Activated CD8-positive, alpha-beta memory T cell treated with anti-CD3 and anti-CD28 coated beads, Interleukin-2, amount 50 U/mL, for 48 hours (primary cell): ENCODE results near the gene THSD4.
A peak's percentile ranks its signal among the peaks of the same experiment; 100 is the strongest.

Source experiments
- DNase-seq: peaks from one replicate; pipeline ENCODE4 v3.0.0-alpha.2; 2020

The THSD4 gene

DNA sequence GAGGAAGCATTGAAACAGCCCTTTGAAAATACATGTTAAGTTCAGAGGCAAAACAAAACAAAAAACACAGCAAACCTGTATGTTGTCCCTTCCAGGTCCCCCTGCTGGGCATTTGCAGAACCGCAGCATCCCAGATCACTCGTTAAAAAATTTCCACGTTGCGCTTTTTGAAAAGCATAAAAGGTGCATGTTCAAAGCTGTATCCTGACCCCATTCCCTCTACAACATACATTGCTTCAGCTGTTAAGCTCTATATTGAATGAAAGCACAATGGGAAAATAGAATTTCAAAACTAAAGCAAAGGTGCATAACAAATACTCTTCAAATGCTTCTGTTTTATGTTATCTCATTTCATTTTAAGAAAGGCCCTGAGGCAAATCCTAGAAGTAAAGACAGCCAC lies 328.3 kb downstream of the THSD4 start:
- peak; percentile 71 for DNase-seq

GRCh38 chr15:71444032-71444810 lies 328.9 kb downstream of the THSD4 start:
- no peak for DNase-seq

GRCh38 chr15:71444866-71445590 lies 329.8 kb downstream of the THSD4 start:
- no peak for DNase-seq

DNA sequence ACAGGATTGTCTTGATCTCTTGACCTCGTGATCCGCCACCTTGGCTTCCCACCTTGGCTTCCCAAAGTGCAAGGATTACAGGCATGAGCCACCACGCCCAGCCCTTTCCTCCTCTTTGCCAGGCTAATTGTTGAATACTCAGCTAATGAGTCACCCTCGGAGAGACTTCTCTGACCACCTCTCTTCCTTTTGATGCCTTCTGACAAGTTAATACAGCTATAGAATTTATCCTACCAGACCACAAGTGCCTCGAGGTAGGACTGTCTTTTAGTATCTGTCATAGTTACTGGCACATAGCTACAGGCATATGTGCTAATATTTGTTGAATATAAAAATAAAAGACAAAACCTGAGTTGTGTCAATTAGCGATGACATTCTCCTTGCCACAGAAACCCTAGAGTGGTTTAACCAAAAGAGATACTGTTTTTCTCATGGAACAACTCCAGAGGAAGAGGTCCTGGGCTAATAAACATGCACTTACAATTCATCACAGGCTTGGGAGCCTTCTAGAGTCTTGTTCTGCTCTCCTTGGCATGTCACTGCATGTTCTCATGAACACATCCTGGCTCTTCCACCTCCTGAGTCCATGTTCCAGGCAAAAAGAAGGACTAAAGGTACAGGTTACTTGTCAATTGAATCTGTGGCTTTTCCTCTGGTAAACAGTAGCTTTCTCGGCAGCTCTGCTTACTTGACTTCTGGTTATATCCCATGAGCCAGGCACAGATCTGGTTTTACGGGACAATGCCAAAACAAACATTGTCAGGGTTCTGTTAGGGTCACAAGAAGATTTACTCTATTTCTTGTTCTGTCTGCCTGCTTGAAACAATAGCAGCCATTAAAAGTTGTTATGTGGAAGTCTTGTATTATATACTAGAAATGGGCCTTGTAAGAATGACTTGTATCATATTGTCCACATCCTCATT lies 332.3 kb downstream of the THSD4 start:
- DNase-seq, result no peak

GRCh38 chr15:71448688-71449114 lies 333.4 kb downstream of the THSD4 start:
- DNase-seq, result no peak

DNA sequence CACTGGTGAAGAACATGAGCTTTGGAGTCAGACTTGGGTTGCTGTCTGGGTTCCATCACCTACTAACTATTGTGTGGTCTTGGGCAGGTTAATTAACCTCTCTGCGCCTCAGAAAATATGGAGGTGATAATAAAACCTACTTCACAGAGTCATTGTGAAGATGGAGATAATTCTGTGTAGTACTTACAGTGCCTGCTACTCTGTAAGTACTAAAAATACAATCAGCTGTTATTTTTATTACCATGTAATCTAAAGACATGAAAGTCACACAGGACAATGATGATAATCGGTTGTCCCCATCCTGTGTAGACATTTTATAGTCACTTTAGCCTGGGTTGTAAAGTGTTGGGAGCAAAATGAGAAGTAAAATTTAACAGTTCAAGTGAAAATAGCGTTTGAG lies 334.1 kb downstream of the THSD4 start:
- no peak for DNase-seq

DNA sequence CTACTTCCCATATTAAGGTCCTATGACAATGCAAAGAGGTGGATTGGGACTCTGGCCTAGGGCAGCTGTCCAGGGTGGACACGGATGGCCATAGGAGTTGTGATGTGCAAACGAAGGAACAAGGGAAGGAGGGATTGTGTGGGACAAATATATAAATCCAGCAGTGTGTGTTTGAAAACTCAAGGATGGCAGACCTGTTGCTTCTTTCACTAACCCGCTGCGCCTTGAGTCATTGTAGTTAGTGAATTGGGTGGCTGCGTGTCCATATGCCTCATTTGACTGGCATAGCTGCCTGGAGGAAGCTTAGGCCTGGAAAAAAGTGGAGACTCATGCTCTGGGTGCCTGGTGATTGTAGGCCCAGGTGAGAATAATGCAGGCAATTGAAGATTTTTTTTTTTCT lies 334.7 kb downstream of the THSD4 start:
- no peak for DNase-seq

DNA sequence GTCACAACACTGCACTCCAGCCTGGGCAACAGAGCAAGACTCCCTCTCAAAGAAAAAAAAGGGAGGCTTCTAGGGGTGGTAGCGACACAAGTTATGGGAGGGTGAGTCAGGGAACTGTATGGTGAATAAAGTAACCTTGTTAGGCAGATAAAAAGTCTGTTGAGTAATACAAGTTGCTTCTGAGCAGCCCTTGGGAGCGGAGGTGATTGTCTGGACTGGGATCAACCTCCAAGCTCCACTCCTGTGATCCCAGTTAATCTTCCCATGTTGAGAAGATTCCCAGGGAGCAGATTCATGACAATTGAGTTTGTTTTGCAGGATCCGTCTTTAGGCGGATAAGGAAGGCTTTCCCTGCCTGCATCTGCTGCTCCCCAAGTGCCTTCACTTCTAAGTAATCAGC lies 335.9 kb downstream of the THSD4 start:
- no peak for DNase-seq

DNA sequence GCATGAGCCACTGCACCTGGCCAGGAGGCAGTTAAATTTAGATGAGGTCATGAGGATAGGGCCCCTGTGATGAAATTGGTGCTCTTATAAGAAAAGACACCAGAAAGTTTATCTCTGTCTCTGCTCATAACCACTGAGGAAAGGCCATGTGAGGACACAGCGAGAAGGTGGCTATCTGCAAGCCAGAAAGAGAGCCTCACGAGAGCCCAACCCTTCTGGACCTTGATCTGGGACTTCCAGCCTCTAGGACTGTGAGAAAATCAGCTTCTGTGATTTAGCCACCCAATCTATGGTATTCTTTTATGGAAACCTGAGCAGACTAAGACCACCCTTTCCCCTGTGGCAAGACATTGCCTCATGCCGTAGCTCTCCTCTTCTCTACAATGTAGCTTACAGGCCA lies 337.6 kb downstream of the THSD4 start:
- DNase-seq, result no peak

GRCh38 chr15:71454462-71454996 lies 339.3 kb downstream of the THSD4 start:
- no peak for DNase-seq

DNA sequence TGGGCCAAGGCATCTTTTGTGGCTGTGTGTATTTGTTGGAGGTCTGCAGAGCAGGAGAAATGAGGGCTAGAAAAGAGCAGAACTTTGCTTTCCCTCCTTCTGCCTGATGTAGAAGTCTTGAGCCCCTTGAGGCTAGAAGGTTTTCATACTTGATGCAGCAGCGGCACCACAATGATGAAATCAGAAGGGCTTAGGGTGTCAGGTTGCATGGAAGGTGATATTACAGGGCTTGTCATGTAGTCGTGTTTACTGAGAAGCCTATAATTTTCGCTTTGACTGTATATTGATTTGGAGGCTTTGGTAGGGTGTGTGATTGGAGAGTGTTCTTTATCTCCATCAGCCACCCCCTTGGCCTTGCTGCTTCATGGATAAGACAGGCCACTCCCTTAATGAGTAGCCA lies 339.8 kb downstream of the THSD4 start:
- DNase-seq, result no peak

DNA sequence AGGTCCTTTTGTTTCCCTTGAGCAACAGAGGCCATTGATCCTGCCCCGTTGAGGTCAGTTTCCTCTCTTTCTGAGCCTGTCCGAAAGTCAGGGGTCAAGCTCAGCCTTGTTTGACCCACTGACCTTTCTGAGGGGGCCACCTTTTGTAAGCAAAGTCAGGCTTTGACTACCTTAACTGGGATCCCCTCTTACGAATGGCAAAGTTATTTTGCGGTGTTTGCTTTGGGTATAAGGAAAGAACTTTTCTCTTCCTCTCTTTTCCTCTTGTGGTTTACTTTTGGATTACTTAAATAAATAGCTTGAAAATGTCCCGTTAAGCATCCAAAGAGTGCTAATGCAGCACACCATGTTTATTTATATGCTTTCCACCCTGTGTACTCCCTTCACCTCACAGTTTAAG lies 340.6 kb downstream of the THSD4 start:
- no peak for DNase-seq

GRCh38 chr15:71456362-71456761 lies 341.1 kb downstream of the THSD4 start:
- DNase-seq, result no peak

GRCh38 chr15:71456811-71457210 lies 341.5 kb downstream of the THSD4 start:
- no peak for DNase-seq

DNA sequence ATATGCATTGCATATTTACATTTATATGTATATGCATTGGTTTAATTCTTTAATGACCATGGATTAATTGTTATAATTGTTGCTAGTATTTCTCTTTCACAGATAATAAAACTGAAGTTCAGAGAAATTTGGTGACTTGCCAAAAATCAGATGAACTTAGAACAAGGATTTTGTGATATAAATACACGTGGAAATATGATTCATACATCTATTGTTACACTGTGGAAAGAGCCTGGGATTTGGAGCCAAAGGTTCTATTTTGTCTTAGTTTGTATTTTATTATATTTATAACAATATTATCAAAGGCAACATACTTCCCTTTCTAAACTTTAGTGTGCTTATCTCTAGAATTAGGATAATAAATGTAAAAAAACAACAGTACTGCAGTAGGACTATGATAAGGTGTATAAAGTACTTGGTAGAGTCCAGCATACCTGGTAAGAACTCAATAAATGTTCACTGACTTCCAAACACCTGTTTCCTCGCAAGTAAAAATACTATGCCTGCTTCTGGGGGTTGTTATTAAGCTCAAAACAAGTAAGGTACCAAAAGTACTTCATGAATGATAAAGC lies 342.9 kb downstream of the THSD4 start:
- no peak for DNase-seq

DNA sequence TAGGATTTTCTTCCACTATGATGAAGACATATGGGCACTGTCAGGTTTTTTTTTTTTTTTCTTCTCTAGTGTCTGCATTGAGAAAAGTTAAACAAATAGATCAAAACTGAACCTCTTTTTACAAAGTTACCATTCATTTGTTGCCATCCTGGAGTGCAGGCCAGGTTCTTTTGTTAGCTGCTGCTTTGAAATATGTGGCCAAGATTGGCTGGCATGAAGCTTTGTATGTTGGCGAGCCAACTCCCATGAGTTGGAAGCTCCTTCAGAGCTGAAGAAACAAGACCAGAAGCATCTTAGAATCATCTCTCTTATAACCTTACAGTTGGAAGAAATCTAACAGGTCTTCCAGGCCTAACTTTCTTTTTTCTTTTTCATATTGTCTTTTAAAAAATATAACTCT lies 346.5 kb downstream of the THSD4 start:
- DNase-seq, result no peak

DNA sequence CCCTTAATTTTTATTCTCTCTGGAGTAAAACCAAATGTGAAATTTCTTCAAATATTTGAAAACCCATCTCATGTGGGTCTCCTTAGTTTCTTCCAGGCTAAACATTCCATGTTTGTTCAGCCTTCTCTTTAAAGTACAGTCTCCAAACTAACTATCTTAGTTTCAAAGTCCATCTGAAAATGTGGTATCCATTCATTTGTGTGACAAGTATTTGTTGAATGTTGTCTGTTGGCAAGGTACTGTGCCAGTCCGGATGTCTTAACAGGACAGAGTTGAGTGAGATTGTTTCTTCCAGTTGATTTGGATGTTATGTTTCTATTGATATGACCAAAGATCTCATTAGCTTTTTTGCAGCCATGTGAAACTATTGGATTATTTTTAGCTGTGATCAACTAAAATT lies 347.4 kb downstream of the THSD4 start:
- no peak for DNase-seq

DNA sequence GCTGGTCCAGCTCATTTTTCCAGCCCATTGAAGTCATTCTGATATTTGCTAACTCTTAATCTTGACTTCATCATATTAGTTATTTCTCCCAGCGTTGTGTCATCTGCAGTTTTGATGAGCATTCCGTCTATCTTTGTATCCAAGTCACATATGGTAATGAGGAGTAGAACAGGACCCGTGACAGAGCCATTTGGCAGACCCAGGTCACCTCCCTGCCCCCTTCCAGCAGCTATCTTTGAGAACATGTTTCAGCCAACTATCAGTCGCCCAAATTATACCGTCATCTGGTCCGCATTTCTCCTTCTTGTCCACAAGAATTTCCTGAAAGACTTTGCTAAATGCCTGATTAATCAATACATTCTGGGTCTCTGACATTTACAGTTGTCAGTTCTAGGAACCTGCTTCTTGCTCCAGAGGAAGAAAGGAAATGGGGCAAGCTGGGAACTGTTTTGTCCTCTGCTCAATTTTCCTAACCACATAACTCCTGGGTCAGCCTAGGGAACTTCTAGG lies 347.9 kb downstream of the THSD4 start:
- DNase-seq, result no peak

GRCh38 chr15:71465131-71465955 lies 350.1 kb downstream of the THSD4 start:
- no peak for DNase-seq

DNA sequence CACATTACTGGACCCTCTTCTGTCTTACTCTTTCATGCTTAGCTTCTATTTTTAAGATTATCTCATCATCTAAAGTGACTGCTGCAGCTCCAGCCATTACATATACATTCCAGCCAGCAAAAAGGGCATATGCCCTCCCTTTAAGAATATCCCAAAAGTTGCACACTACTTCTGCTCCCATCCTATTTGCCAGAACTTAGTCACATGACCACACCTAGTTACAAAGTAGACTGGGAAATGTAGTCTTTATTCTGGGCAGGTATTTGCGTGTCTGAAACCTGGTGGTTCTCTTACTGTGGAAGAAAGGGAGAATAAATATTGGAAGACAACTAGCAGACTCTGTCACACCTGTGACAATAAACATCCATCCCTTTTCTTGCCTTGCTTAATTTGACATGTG lies 353.4 kb downstream of the THSD4 start:
- DNase-seq, result no peak

GRCh38 chr15:71469413-71469812 lies 354.1 kb downstream of the THSD4 start:
- no peak for DNase-seq

- DNase-seq, result no peak
Measured at GRCh38 chr15:71471347-71471746, 356.1 kb downstream of the THSD4 start.
